GM18499 (cell line): ENCODE measurements around the gene PANK4.

ENCODE experiments used
- ATAC-seq: cut with Tn5 transposase; IDR thresholded peaks from one replicate; pipeline ENCODE4 v1.9.1; 2021; ENCODE audit warnings: moderate number of reproducible peaks; ENCODE audit not compliant: insufficient read depth, unreplicated experiment

Gene PANK4

DNA sequence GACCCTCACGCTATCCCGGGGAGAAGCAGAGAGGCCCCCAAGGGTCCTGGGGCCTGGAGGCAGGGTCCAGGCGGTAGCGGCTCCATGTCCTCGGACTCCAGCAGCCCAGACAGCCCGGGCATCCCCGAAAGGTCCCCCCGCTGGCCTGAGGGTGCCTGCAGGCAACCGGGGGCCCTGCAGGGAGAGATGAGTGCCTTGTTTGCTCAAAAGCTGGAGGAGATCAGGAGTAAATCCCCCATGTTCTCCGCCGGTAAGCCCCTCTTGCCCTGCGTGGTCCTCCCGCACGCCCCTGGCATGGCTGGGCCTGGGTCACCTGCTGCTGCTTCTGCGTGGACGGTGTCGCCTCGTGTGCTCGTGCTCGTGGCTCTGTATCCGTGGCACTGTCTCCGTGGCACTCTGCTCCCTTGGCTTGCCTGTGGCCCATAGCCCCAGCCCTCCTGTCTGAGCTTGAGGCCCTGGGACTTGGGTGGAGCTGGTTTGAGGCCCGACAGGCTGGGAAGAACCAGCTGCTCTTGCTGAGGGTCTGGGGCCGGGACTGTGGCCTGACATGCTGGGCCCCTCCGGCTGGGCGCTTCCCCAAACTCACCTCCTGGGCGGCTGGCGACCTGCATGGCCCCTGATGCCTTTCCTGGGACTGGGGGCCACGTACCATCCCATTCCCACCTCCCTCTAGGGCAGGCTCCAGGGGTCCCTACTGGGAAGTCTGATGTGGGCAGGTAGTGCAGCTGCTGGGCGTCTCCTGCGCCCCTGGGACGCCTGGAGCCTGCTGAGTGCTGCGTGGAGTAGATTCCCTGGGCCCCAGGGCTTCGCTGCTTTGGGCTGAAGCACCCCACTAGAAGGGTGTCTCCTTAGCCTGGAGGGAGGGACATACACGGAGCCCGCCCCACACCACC is 23.5 kb downstream of the PANK4 start:
- no peak for ATAC-seq

GRCh38 chr1:2502210-2502609 is 24.2 kb downstream of the PANK4 start:
- ATAC-seq, result no peak

DNA sequence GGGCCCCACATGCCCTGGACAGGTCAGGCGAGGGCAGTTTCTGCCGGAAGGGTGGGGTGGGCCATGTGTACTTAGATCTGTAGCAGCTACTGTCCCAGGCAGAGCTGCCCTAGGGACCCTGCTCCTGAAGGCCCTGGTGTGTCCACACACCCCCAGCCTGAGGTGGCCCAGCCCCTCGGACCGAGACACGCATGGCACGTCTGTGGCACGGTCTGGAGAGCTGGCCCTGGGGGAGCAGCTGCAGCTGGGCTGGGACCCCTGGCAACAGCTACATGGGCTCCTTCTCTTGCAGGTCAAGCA is 24.6 kb downstream of the PANK4 start:
- no peak for ATAC-seq

DNA sequence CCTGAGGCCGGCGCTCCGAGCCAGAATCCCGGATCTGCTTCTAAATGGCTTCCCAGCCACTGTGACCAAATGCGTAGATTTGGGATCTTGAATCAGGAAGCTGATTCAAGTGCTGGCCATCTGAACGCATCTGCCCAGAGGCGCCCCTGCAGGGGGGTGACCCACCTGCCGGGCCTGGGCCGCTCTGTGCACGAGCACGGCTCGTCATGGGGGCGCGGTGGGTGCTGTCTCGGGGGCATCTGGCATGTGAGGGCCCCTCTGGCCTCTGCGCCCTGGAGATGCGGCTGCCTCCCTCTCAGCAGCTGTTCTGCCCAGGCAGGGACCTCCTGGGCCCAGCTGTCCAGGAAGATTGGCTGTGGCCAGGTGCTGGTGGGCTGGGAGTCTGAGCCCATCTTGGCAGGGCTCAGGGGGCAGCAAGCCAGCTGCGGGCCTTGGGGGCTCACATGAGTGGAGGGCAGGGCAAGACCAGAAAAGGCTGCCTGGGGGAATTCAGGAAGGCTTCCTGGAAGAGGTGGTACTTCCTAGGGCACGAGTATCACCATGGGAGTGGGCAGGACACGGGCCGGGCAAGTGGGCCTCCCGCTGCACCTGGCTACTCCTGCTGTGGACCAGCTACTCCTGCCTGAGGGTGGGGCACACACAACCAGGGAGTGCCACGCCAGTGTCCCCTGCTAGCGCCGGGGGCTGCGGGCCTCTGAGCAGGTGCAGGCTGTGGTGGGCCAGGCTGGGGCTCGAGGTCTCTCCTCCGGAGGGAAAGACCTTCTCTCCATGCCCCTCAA is 25.2 kb downstream of the PANK4 start:
- no peak for ATAC-seq

DNA sequence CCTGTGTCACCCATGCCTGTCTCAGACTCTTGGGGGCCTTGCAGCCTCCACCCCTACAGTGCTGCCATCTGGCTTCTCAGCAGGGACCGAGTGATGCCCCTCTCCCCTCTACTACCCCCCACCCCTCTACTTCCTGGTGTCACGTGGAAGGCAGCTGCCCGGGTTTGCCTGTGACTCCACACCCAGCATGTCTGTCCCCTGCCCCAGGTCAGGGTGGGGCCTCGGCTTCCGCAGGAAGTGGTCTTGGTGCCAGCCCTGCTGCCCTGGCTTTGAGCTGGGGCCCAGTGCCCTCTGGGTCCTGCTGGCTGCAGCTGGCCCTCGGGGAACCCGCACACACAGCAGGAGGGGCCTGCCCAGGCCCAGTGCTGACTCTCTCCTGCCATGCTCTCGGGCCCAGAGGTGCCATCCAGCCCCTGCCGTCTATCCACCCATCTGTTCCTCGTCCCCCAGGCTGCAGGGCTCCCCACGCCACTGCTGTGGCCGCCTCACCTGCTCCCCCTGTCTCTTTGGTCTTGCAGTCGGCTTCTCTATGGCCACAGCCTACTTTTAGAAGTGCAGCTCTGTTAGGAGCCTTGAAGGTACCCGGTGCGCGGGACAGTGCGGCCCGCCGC is 26.3 kb downstream of the PANK4 start:
- no peak for ATAC-seq

DNA sequence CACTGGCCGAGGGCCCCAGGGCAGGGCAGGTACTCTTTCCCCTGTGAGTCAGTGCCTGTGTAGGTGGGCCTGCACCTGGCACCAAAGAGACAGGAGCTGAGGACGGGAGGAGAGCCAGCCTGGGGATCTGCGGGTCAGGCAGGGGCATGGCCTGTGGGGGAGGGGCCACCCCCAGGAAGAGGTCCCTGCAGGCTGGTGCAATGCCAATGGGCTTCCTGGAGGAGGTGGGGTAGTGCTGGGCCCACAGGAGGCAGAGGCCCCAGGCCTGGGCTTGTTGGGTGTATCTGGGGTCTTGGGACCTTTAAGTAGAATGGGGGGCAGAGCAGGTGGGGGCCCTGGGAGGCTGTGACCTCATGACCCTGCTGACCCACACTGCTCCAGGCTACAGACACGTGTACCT is 27.1 kb downstream of the PANK4 start:
- no peak for ATAC-seq

DNA sequence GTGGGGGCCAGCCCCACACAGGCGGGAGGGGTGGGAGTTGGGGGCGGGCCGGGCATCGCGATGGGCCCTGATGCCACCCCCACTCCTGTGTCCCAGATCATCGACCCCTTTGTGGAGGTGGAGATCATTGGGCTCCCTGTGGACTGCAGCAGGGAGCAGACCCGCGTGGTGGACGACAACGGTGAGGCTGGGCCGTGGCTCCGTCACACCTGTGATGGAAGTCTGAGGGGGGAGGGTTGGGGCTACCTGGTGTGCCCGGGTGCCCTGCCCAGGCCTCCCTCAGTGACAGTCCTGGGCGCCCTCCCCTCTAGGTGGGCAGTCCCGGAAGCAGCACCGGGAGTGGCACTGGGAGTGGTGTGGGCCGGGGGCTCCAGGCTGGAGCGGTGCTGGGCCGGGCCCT is 27.7 kb downstream of the PANK4 start:
- no peak for ATAC-seq

- ATAC-seq, result no peak
These were observed 28.5 kb downstream of the PANK4 start for GRCh38 chr1:2497891-2498290.

DNA sequence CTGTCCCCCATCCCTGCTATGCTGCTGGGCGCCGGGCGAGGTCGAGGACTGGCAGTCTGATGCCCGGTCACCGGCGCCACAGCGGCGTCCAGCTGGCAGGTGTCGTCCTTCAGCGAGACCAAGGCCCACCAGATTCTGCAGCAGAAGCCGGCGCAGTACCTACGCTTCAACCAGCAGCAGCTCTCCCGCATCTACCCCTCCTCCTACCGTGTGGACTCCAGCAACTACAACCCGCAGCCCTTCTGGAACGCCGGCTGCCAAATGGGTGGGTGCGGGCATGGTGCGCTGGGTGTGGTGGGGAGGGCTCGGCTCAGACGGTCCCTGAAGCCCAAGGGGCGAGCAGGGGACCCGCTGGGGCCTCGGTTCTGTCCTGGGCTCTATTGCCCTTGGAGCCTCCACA is 29.6 kb downstream of the PANK4 start:
- ATAC-seq, result no peak

DNA sequence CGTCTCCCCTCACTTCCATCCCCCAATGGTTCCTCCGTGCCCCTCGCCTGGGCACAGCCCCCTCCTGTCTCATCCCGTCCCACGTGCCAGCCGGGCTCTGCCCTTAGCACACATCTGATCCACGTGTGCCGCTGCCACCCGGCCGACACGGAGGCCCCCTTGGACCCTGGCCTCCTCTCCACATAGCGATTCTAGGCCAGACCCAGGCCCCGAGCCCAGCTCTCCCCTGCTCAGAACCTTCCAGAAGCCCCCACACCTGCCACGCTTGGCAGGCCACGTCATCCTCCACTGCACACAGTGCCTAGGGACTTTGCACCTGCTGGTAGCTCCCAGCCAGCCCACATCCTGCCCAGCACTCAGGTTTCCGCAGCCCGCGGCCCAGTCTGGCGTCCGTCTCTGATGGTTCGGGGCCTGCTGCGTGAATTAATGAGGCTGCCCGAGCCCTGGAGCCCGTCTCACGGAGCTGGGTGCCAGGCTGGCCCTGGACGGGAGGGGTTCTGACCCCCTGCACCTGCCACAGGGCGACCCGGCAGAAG is 30.2 kb downstream of the PANK4 start:
- no peak for ATAC-seq

DNA sequence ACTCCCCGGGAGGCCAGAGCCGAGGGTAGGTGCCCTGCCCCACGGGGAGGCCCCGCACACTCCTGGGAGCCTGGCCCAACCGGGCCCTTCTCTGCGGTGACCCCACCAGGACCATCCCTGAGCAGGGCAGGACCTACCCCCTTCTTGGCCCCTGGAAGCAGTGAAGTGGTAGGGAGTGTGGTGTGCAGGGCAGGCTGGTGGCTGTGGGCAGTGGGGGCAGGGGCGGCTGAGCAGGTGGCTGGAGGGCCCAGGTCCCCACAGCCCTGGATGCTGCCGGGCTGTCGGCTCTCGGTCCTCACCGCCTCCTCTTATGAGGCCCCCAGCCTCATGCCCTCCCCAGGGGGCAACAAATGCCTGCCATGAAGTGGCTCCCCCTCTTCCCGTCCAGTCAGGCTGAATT is 30.9 kb downstream of the PANK4 start:
- no peak for ATAC-seq

DNA sequence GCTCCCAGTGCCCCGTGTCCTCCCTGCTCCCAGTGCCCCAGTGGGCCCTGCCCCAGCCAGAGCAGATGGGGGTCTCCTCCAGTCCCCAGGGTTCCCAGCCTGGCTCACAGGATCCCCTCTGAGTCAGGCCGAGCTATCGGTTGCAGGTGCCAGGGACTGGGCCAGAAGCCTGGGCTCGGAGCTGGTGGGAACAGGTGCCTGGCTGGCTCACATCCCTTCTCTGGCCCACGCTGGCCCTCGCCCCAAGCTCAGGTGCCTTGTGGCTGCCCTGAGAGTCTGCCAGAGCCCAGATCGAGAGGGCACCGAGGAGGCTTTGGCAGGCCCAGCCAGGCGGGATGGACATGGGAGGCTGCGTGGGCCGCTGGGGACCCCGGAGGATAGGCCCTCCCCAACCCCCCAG is 31.4 kb downstream of the PANK4 start:
- ATAC-seq, result no peak

- ATAC-seq, result no peak
These were observed 32.1 kb downstream of the PANK4 start for GRCh38 chr1:2494323-2494693.

- ATAC-seq, result no peak
These were observed 32.6 kb downstream of the PANK4 start for GRCh38 chr1:2493691-2494322.

- no peak for ATAC-seq
These were observed 33.2 kb downstream of the PANK4 start for GRCh38 chr1:2493218-2493617.

- ATAC-seq, result no peak
These were observed 34.3 kb downstream of the PANK4 start for GRCh38 chr1:2492091-2492490.

DNA sequence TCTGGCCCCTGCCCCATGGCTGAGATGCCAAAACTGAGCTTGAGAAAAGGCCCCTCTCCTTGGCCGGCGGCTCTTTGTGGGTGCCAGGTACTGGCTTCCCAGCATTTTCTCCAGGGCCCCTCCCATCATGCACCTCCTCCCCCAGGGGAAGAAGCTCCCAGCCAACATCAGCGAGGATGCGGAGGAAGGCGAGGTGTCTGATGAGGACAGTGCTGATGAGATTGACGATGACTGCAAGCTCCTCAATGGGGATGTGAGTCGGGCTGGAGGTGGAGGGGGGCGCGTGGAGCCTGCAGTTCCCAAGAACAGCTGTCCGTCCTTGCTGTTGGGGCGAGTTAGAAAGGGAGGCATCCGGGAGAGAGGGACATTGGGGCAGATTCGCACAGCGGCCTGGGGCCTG is 36.8 kb downstream of the PANK4 start:
- no peak for ATAC-seq

DNA sequence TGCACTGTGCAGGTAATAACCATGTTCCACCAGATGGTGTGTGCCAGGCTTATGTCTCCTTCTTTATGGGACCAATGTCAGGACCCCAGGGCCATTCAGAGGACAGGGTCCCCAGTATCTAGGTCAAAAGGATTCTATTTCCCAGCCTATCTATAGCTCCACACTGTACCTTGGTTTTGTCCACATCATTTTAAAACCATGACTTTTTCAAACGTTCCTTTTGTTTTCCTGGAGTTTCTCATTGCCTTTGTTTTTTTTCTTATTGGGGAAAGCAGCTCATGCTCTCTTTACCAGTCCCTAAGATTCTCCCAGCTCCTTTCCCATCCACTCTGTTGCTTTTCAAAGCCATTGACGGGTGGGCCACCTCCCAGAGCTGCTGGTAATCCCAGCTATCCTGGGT is 37.7 kb downstream of the PANK4 start:
- ATAC-seq, result no peak

DNA sequence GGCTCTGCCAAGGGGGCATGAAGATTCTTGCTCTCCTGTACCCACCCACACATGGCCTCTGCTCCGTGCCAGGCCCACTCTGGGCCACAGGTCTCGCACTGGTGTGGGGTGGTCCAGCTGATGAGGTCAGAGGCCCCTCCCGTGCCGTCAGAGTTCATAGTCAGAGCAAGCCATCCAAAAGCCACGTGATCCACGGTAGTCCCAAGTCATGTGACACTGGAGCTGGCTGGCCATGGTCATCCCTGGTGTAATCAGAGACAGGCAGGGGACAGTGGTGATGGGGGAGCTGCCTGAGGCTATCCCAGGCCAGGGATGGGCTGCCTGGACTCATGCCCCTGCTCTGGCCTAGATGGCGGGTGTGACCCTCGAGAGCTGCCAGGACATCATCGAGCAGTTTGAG is 39.8 kb downstream of the PANK4 start:
- no peak for ATAC-seq

DNA sequence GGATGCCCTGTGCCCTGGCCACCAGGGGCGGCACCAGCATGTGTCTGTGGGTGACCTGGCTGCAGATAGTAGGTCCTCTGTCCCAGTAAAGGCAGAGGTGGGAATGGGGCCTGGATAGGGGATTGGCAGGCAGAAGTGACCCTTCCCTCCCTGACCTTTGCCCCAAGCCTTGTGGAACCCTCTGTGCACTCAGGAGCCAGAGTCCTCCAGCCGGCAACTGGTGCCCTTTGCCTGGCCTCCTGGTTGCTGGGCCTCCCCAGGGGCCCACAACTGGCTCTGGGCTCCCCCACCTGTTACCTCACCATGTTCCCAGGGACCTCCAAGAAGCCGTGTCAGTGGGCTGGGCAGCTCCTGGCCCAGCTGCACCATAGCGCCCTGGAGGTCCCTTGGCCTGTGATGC is 40.4 kb downstream of the PANK4 start:
- ATAC-seq, result no peak

- ATAC-seq, result no peak
These were observed 42.4 kb downstream of the PANK4 start for GRCh38 chr1:2483970-2484369.
